ENCODE results near the gene UPK3BL2.
"Not testable (repeated sequence)": the region's sequence is repeated elsewhere in the genome, so short reads cannot be mapped to it uniquely, and the experiment has no call there.

- TF ChIP-seq CTCF, POLR2AphosphoS5, POLR2A, EP300 (IDR thresholded peaks at IDR 0.05): not testable (repeated sequence)
Measured at GRCh38 chr7:102503141-102503540, 40.4 kb downstream of the UPK3BL2 start.

Data from suprapubic skin (tissue), 4 donors.